ENCODE results near the gene OMP. TPM values are rescaled to one million over a fixed set of nuclear protein-coding genes. Genes with fewer than 3 reads are reported as not detected.

The OMP gene
- total RNA-seq, 1 experiment from 2014 or later, result 1.4 TPM

GRCh38 chr11:77126156-77126775 is 23.6 kb downstream of the OMP start:
- POLR2A ChIA-PET (ENCODE audit: unreplicated experiment), result no interaction called here

GRCh38 chr11:77126861-77127234 is 24.2 kb downstream of the OMP start:
- Histone ChIP-seq H3K9me2 (ENCODE audit: insufficient read depth) (no peaks in the 10 kb centered on the region), H4K20me1 (ENCODE audit: insufficient read depth) (no peaks in the 10 kb centered on the region), H3K27me3 (ENCODE audit: insufficient read depth, low read depth) (no peaks in the 10 kb centered on the region), H3K9me3 (ENCODE audit: insufficient read depth, low read depth) (no peaks in the 10 kb centered on the region), H3K36me3 (ENCODE audit: low read depth) (no peaks in the 10 kb centered on the region), H3K79me2 (ENCODE audit: low read depth) (no peaks in the 10 kb centered on the region), H3K4me1 (replicated peaks; ENCODE audit: insufficient read depth) (no peaks in the 10 kb centered on the region), H2AFZ (no peak overlapping the region), H3K4me2 (peak overlapping the region; percentile 70), H3F3A (ENCODE audit: insufficient read depth, low read depth) (no peaks in the 10 kb centered on the region), H3K27ac (no peak overlapping the region), H3K4me3 (peak overlapping the region; percentile 44; the same call in 1 of the 2 replicates)
- DNase-seq, result no peak
- TF ChIP-seq CTCF (conservative IDR thresholded peaks at IDR 0.05) (no peak), EZH2 (IDR thresholded peaks at IDR 0.05; ENCODE audit: low read depth) (no peak)
- intact Hi-C loops (cut with micrococcal nuclease; ENCODE audit: unreplicated experiment), result loop anchor here (1.0 to 2.0 kb wide), 4 partner anchors 61 to 492 kb away; no protein-coding TSS in a partner anchor
- no TSS peak for BruUV-seq (replicated peaks)
- POLR2A ChIA-PET (ENCODE audit: unreplicated experiment), result no interaction called here
- CTCF ChIA-PET, result interaction anchor here (1.0 to 1.7 kb wide), 6 partner anchors 18 to 61 kb away, joined by 4 to 9 read pairs (median 6); no protein-coding TSS in a partner anchor

More at GRCh38 chr11:77126156-77126775, 23.6 kb downstream of the OMP start:
- Histone ChIP-seq H4K20me1 (ENCODE audit: insufficient read depth) (no peaks in the 10 kb centered on the region), H3K4me3 (no peak overlapping the region), H3K36me3 (ENCODE audit: low read depth) (no peaks in the 10 kb centered on the region), H3K4me1 (replicated peaks; ENCODE audit: insufficient read depth) (no peaks in the 10 kb centered on the region), H3K9me3 (ENCODE audit: insufficient read depth, low read depth) (no peaks in the 10 kb centered on the region), H3K4me2 (no peak overlapping the region), H3F3A (ENCODE audit: insufficient read depth, low read depth) (no peaks in the 10 kb centered on the region), H2AFZ (no peak overlapping the region), H3K79me2 (ENCODE audit: low read depth) (no peaks in the 10 kb centered on the region), H3K9me2 (ENCODE audit: insufficient read depth) (no peaks in the 10 kb centered on the region), H3K27ac (no peak overlapping the region), H3K27me3 (ENCODE audit: insufficient read depth, low read depth) (no peaks in the 10 kb centered on the region)
- TF ChIP-seq CTCF (conservative IDR thresholded peaks at IDR 0.05), result no peak
- no peak for TF ChIP-seq EZH2 (IDR thresholded peaks at IDR 0.05; ENCODE audit: low read depth)
- intact Hi-C loops (cut with micrococcal nuclease; ENCODE audit: unreplicated experiment), result loop anchor here (2.0 kb wide), 1 partner anchor 423 kb away; no protein-coding TSS in a partner anchor
- no TSS peak for BruUV-seq (replicated peaks)
- no peak for DNase-seq
- CTCF ChIA-PET, result interaction anchor here (0.7 to 1.6 kb wide), 4 partner anchors 42 to 494 kb away, joined by 5 to 10 read pairs (median 8); no protein-coding TSS in a partner anchor

- peak overlapping the region; percentile 44; the same call in 1 of the 2 replicates for H3K4me3 ChIP-seq
- peak overlapping the region; percentile 70 for H3K4me2 ChIP-seq
- H3K36me3 ChIP-seq (ENCODE audit: low read depth), result no peaks in the 10 kb centered on the region
- intact Hi-C loops (cut with micrococcal nuclease; ENCODE audit: unreplicated experiment), result loop anchor here (1.0 to 2.0 kb wide), 4 partner anchors 61 to 492 kb away; no protein-coding TSS in a partner anchor
- DNase-seq, result peak in 1 of 2 experiments; percentile 59
- POLR2A ChIA-PET (ENCODE audit: unreplicated experiment), result no interaction called here
- no peaks in the 10 kb centered on the region for H3K9me3 ChIP-seq (ENCODE audit: insufficient read depth, low read depth)
- H3F3A ChIP-seq (ENCODE audit: insufficient read depth, low read depth), result no peaks in the 10 kb centered on the region
- H2AFZ ChIP-seq, result no peak overlapping the region
- no peaks in the 10 kb centered on the region for H3K79me2 ChIP-seq (ENCODE audit: low read depth)
- no TSS peak for BruUV-seq (replicated peaks)
- CTCF ChIA-PET, result interaction anchor here (1.0 to 1.7 kb wide), 6 partner anchors 17 to 61 kb away, joined by 4 to 9 read pairs (median 6); no protein-coding TSS in a partner anchor
- no peaks in the 10 kb centered on the region for H3K9me2 ChIP-seq (ENCODE audit: insufficient read depth)
- TF ChIP-seq EZH2 (IDR thresholded peaks at IDR 0.05; ENCODE audit: low read depth), result no peak
- peak; percentile 98 for TF ChIP-seq CTCF (conservative IDR thresholded peaks at IDR 0.05)
- H3K27ac ChIP-seq, result no peak overlapping the region
- H3K4me1 ChIP-seq (replicated peaks; ENCODE audit: insufficient read depth), result no peaks in the 10 kb centered on the region
- H4K20me1 ChIP-seq (ENCODE audit: insufficient read depth), result no peaks in the 10 kb centered on the region
- H3K27me3 ChIP-seq (ENCODE audit: insufficient read depth, low read depth), result no peaks in the 10 kb centered on the region
Measured at GRCh38 chr11:77127235-77127911, 24.7 kb downstream of the OMP start.

All from PC-9 (cell line).